AG10803 (cell line): ENCODE results near the gene ESPNL.

Source experiments
- DNase-seq: peaks from one replicate; pipeline ENCODE4 v3.0.0; 2010; ENCODE audit warnings: low read depth
- H3K4me3 ChIP-seq: 2 replicates; pipeline ENCODE4 v1.5.1; 2011; ENCODE audit warnings: mild to moderate bottlenecking, low read length, control low read depth
- CTCF ChIP-seq: conservative IDR thresholded peaks from 2 replicates; pipeline ENCODE4 v1.5.1; 2011; ENCODE audit warnings: mild to moderate bottlenecking, low read length, control low read depth, inconsistent platforms

ESPNL gene

GRCh38 chr2:238125127-238125885 is 25.2 kb downstream of the ESPNL start:
- H3K4me3 ChIP-seq, result no peak overlapping the region
- no peak for TF ChIP-seq CTCF
- DNase-seq, result no peak

- no peak for TF ChIP-seq CTCF
- DNase-seq, result no peak
- H3K4me3 ChIP-seq, result no peak overlapping the region
Measured at GRCh38 chr2:238126338-238126737, 26.2 kb downstream of the ESPNL start.

- no peak for DNase-seq
- TF ChIP-seq CTCF, result no peak
- H3K4me3 ChIP-seq, result no peak overlapping the region
Measured at GRCh38 chr2:238126775-238127164, 26.6 kb downstream of the ESPNL start.

- H3K4me3 ChIP-seq, result no peak overlapping the region
Measured at GRCh38 chr2:238127165-238128060, 27.3 kb downstream of the ESPNL start.

GRCh38 chr2:238128061-238128440 is 27.9 kb downstream of the ESPNL start:
- no peak for DNase-seq
- no peak overlapping the region for H3K4me3 ChIP-seq
- no peak for TF ChIP-seq CTCF

More at GRCh38 chr2:238127165-238128060, 27.3 kb downstream of the ESPNL start:
- 0 out of 2 replicates have a peak, but pooled peaks have one; percentile 1 for TF ChIP-seq CTCF
- peak; percentile 31 for DNase-seq

- H3K4me3 ChIP-seq, result no peak overlapping the region
- DNase-seq, result no peak
- TF ChIP-seq CTCF, result no peak
Measured at GRCh38 chr2:238128534-238129001, 28.4 kb downstream of the ESPNL start.
